ENCODE data around the gene TRIM44.

GRCh38 chr11:35680506-35680905 is 17.9 kb downstream of the TRIM44 start:
- TF ChIP-seq YY1 (IDR thresholded peaks at IDR 0.05; ENCODE audit: insufficient read depth, insufficient read length) (no peak), SUZ12 (IDR thresholded peaks at IDR 0.05; ENCODE audit: extremely low read depth, insufficient read depth, insufficient read length) (no peak)

Measured in NT2/D1 (cell line).